K562 (cell line): ENCODE results near the gene PTPRG. TPM values are rescaled to one million over a fixed set of nuclear protein-coding genes. Genes with fewer than 3 reads are reported as not detected.

Source experiments
- ATAC-seq: fragments of 200-7000 bp; cut with Tn5 transposase; 3 replicates; pipeline ENCODE4 v1.9.1; 2020; ENCODE audit warnings: moderate library complexity
- BruUV-seq: library from RNA; stranded (reverse); fragments of 400-500 nt; replicated peaks from 2 replicates; lab custom pipeline; 2021; lab: Mats Ljungman, UMichigan
- CTCF ChIA-PET: fragments of 300-600 bp; formaldehyde crosslinking; extraction: SDS; loops from one replicate; lab custom pipeline; 2021; ENCODE audit warnings: low intra/inter-chr PET ratio; lab: Yijun Ruan, JAX
- POLR2A ChIA-PET: fragments of 300-600, 350-650 bp; sonication (Branson Sonifier 250); formaldehyde crosslinking; extraction: SDS; loops from one replicate; lab custom pipeline; 2021; ENCODE audit warnings: antibody characterized with exemption, inconsistent platforms; lab: Yijun Ruan, JAX
- DNase-seq, 4 experiments: peaks; one replicate each; pipeline versions ENCODE4 v3.0.0 to v3.0.0-alpha.2; 2011 to 2018; ENCODE audit warnings: low spot score in 3 of 4, mixed read lengths in 3 of 4; ENCODE audit errors: extremely low read depth in 1 of 4
- FAIRE-seq: peaks from 2 replicates; lab custom pipeline; 2011; peaks lifted over from hg19 to GRCh38; lab: Jason Lieb, UNC
- H2AFZ ChIP-seq: 2 replicates; pipeline ENCODE4 v1.6.0; 2011; ENCODE audit warnings: low read depth, low read length, control low read depth, inconsistent platforms
- H3K27ac ChIP-seq: fragments of 200-600 bp; 3 replicates; pipeline ENCODE4 v1.8.0; 2011; ENCODE audit warnings: low read depth, mild to moderate bottlenecking, control low read depth, inconsistent platforms, low read length, moderate library complexity, mixed read lengths; ENCODE audit errors: extremely low read depth
- H3K27me3 ChIP-seq, 2 experiments: fragments of 300-600 bp in 1 of 2; 2 replicates in 1 of 2; 3 replicates in 1 of 2; pipeline versions ENCODE4 v1.6.0 to v1.8.0; 2011; ENCODE audit warnings: inconsistent platforms in 2 of 2, low read length in 2 of 2, mild to moderate bottlenecking in 1 of 2, mixed read lengths in 1 of 2, moderate library complexity in 1 of 2; ENCODE audit not compliant: control insufficient read depth in 2 of 2, insufficient read depth in 2 of 2
- H3K36me3 ChIP-seq: fragments of 300-600 bp; 3 replicates; pipeline ENCODE4 v1.8.0; 2011; ENCODE audit warnings: mild to moderate bottlenecking, low read length, inconsistent platforms; ENCODE audit not compliant: control insufficient read depth, insufficient read depth
- H3K4me1 ChIP-seq, 2 experiments: fragments of 200-600 bp in 1 of 2; replicated peaks in 1 of 2; 2 replicates in 1 of 2; 3 replicates in 1 of 2; pipeline versions ENCODE4 v1.5.1 to v1.8.0; 2011; ENCODE audit warnings: inconsistent platforms in 2 of 2, low read length in 2 of 2, mild to moderate bottlenecking in 1 of 2, mixed read lengths in 1 of 2, moderate library complexity in 1 of 2; ENCODE audit not compliant: control insufficient read depth in 2 of 2, insufficient read depth in 2 of 2
- H3K4me2 ChIP-seq: 2 replicates; pipeline ENCODE4 v1.6.1; 2011; ENCODE audit warnings: low read length, control low read depth, inconsistent platforms, mixed read lengths; ENCODE audit not compliant: insufficient read depth
- H3K4me3 ChIP-seq: fragments of 200-600 bp; sonication (generic), shearing (Covaris generic); 2 replicates; pipeline ENCODE4 v1.5.1; 2016; ENCODE audit warnings: control low read depth, inconsistent platforms
- H3K79me2 ChIP-seq: fragments of 200-600 bp; 3 replicates; pipeline ENCODE4 v1.8.0; 2011; ENCODE audit warnings: low read length, inconsistent platforms; ENCODE audit not compliant: control insufficient read depth, insufficient read depth
- H3K9ac ChIP-seq, 2 experiments: 2 replicates each; pipeline versions ENCODE4 v1.6.0 to v1.6.1; 2011; ENCODE audit warnings: low read depth in 2 of 2, low read length in 2 of 2, control low read depth in 1 of 2, inconsistent platforms in 1 of 2, mild to moderate bottlenecking in 1 of 2, mixed read lengths in 1 of 2; ENCODE audit not compliant: insufficient read depth in 1 of 2
- H3K9me1 ChIP-seq: one replicate; pipeline ENCODE4 v1.6.0; 2011; ENCODE audit warnings: inconsistent platforms, mild to moderate bottlenecking, low read length, moderate library complexity; ENCODE audit not compliant: control insufficient read depth, insufficient read depth
- H3K9me3 ChIP-seq: replicated peaks from 2 replicates; pipeline ENCODE4 v1.5.1; 2011; ENCODE audit warnings: low read depth, low read length, inconsistent platforms; ENCODE audit not compliant: control insufficient read depth, insufficient read depth
- H4K20me1 ChIP-seq: replicated peaks from 2 replicates; pipeline ENCODE4 v1.6.1; 2011; ENCODE audit warnings: low read length, inconsistent platforms, mixed read lengths; ENCODE audit not compliant: control insufficient read depth, insufficient read depth
- NFE2L1 ChIP-seq: fragments of 450-650 bp; IDR thresholded peaks from 2 replicates; pipeline ENCODE4 v1.6.1; 2016; ENCODE audit warnings: missing genetic modification characterization, low read depth, mild to moderate bottlenecking, missing compliant biosample characterization, moderate library complexity, borderline replicate concordance
- SMARCB1 ChIP-seq: IDR thresholded peaks from 2 replicates; pipeline ENCODE4 v1.6.1; 2011; ENCODE audit warnings: improper control_type of control experiment, low read depth; ENCODE audit not compliant: insufficient read length
- TAF7 ChIP-seq: fragments of 450-650 bp; IDR thresholded peaks from 2 replicates; pipeline ENCODE4 v1.6.1; 2016; ENCODE audit warnings: missing genetic modification characterization, missing compliant biosample characterization
- TRIM25 ChIP-seq: fragments of 450-650 bp; IDR thresholded peaks from 2 replicates; pipeline ENCODE4 v1.7.0; 2016; ENCODE audit warnings: borderline replicate concordance
- ZSCAN29 ChIP-seq: fragments of 450-650 bp; IDR thresholded peaks from 2 replicates; pipeline ENCODE4 v1.6.1; 2017
- in situ Hi-C: fragments of 300-500 bp; cut with MboI; formaldehyde crosslinking; loops from 4 replicates; pipeline ENCODE4 v1.15.0; 2018; ENCODE audit warnings: inconsistent platforms, mixed read lengths
- intact Hi-C: fragments of 100-400 bp; cut with micrococcal nuclease; formaldehyde crosslinking; loops from 2 replicates; pipeline ENCODE4 v1.14.2; 2022
- polyA plus RNA-seq, 8 experiments: library from polyadenylated mRNA; depleted of rRNA in 4 of 8; stranded (reverse) in 5 of 8; unstranded in 3 of 8; fragments of >200 nt; fragmentation: Nextera tagmentation in 2 of 8; fragmentation: Illumina TruSeq in 1 of 8; extraction: Ambion mirVana in 2 of 8; extraction: Trizol in 1 of 8; gene quantifications; 2 replicates each; pipeline versions ENCODE4 v1.2.1 to v1.2.3, GENCODE V29; 2011 to 2014; ENCODE audit warnings: inconsistent platforms in 1 of 8, missing spikeins in 1 of 8
- total RNA-seq, 7 experiments: library from RNA; depleted of rRNA in 6 of 7; stranded (reverse); fragments of >200 nt in 6 of 7; fragmentation: Illumina TruSeq in 2 of 7; extraction: Trizol in 2 of 7; gene quantifications; 2 replicates each; pipeline versions ENCODE4 v1.2.1 to v1.2.3, GENCODE V29; 2011 to 2021; ENCODE audit warnings: low replicate concordance in 1 of 7
- TF ChIP-seq, protein P1 (sequence below), 2 experiments: fragments of 200-800 bp in 1 of 2; sonication (Bioruptor generic) in 1 of 2; sonication (generic) in 1 of 2; formaldehyde crosslinking in 1 of 2; IDR thresholded peaks in 1 of 2; conservative IDR thresholded peaks in 1 of 2; 2 replicates each; pipeline versions ENCODE4 v1.5.0 to v1.6.1; 2016 to 2020; ENCODE audit warnings: missing compliant biosample characterization in 1 of 2, missing genetic modification characterization in 1 of 2, missing genetic modification reagents in 1 of 2
- TF ChIP-seq, protein P2 (sequence below): fragments of 250-450 bp; sonication (Bioruptor Pico); IDR thresholded peaks from 2 replicates; pipeline ENCODE4 v1.4.0; 2020; ENCODE audit warnings: mild to moderate bottlenecking, moderate library complexity

PTPRG gene
- total and polyA plus RNA-seq, 9 of the 15 experiments (the other 6 are each of a cell fraction or from before 2014, with no cell fraction given) = 0.16 TPM; not detected in 8

DNA sequence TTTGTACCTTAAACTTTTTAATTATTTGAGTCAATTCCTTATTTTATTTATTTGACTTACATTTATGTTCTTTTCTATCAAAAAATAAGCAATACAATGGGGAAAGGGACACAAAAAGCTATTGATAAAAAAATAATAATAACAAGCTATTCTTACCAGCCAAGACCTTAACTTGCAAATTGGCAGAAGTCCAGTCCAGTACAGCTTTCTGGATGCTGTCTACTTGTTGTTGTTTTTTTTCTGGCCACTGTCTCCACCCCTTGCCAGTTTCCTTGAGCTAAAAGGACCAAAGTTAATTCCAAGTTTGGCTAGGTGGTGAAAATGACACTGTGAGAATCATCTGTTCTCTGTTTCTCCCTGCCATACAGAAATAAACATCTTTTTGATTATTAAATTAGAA lies 232.2 kb downstream of the PTPRG start:
- DNase-seq (no peak), ATAC-seq (no peak), FAIRE-seq (no peak)
- H3K4me1 ChIP-seq = no peaks in the 10 kb centered on the region
- H3K4me2 ChIP-seq = no peak overlapping the region
- no peaks in the 10 kb centered on the region for H3K9me1 ChIP-seq
- intact Hi-C loops (no loop called here), in situ Hi-C loops (no loop called here)
- H4K20me1 ChIP-seq = no peaks in the 10 kb centered on the region
- H3K4me3 ChIP-seq = no peak overlapping the region
- TF ChIP-seq, protein P1, sequence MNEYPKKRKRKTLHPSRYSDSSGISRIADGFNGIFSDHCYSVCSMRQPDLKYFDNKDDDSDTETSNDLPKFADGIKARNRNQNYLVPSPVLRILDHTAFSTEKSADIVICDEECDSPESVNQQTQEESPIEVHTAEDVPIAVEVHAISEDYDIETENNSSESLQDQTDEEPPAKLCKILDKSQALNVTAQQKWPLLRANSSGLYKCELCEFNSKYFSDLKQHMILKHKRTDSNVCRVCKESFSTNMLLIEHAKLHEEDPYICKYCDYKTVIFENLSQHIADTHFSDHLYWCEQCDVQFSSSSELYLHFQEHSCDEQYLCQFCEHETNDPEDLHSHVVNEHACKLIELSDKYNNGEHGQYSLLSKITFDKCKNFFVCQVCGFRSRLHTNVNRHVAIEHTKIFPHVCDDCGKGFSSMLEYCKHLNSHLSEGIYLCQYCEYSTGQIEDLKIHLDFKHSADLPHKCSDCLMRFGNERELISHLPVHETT (CRISPR knock-in tag; conservative IDR thresholded peaks at IDR 0.05 in 1 of 2, IDR thresholded peaks at IDR 0.05 in 1 of 2) = no peak
- TF ChIP-seq TRIM25 = no peak
- TF ChIP-seq TAF7 (tag) = no peak
- TF ChIP-seq, protein P2, sequence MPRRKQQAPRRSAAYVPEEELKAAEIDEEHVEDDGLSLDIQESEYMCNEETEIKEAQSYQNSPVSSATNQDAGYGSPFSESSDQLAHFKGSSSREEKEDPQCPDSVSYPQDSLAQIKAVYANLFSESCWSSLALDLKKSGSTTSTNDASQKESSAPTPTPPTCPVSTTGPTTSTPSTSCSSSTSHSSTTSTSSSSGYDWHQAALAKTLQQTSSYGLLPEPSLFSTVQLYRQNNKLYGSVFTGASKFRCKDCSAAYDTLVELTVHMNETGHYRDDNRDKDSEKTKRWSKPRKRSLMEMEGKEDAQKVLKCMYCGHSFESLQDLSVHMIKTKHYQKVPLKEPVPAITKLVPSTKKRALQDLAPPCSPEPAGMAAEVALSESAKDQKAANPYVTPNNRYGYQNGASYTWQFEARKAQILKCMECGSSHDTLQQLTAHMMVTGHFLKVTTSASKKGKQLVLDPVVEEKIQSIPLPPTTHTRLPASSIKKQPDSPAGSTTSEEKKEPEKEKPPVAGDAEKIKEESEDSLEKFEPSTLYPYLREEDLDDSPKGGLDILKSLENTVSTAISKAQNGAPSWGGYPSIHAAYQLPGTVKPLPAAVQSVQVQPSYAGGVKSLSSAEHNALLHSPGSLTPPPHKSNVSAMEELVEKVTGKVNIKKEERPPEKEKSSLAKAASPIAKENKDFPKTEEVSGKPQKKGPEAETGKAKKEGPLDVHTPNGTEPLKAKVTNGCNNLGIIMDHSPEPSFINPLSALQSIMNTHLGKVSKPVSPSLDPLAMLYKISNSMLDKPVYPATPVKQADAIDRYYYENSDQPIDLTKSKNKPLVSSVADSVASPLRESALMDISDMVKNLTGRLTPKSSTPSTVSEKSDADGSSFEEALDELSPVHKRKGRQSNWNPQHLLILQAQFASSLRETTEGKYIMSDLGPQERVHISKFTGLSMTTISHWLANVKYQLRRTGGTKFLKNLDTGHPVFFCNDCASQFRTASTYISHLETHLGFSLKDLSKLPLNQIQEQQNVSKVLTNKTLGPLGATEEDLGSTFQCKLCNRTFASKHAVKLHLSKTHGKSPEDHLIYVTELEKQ (CRISPR knock-in tag) = no peak
- no peak for TF ChIP-seq SMARCB1
- no peak for TF ChIP-seq NFE2L1 (tag)
- no peak for TF ChIP-seq ZSCAN29
- no peaks in the 10 kb centered on the region for H3K79me2 ChIP-seq
- CTCF ChIA-PET = no interaction called here
- H3K27ac ChIP-seq = no peak overlapping the region
- no peaks in the 10 kb centered on the region for H3K9me3 ChIP-seq
- H3K9ac ChIP-seq = no peak overlapping the region
- no peak overlapping the region for H2AFZ ChIP-seq
- no TSS peak for BruUV-seq
- H3K36me3 ChIP-seq = no peaks in the 10 kb centered on the region
- H3K27me3 ChIP-seq = no peaks in the 10 kb centered on the region
- POLR2A ChIA-PET = no interaction called here
